H1 (cell line): ENCODE results near the gene CAMTA1. TPM values are rescaled to one million over a fixed set of nuclear protein-coding genes. Genes with fewer than 3 reads are reported as not detected.

ENCODE experiments used
- CTCF ChIA-PET: fragments of 300-600 bp; sonication (Branson Sonifier 250); formaldehyde crosslinking; loops from one replicate; lab custom pipeline; 2021; ENCODE audit not compliant: partially characterized antibody; lab: Charles Lee
- POLR2A ChIA-PET: fragments of 300-600 bp; sonication (Branson Sonifier 250); formaldehyde crosslinking; loops from one replicate; lab custom pipeline; 2021; ENCODE audit warnings: inconsistent platforms; ENCODE audit not compliant: partially characterized antibody; lab: Charles Lee
- DNase-seq, 2 experiments: peaks; one replicate each; pipeline versions ENCODE4 v3.0.0 to v3.0.0-alpha.2; 2010 to 2022; ENCODE audit warnings: low spot score in 2 of 2, low read depth in 1 of 2, mixed read lengths in 1 of 2
- FAIRE-seq: peaks from 2 replicates; lab custom pipeline; 2011; peaks lifted over from hg19 to GRCh38; lab: Jason Lieb, UNC
- H2AFZ ChIP-seq: 2 replicates; pipeline ENCODE4 v1.8.1; 2012; ENCODE audit warnings: low read length, inconsistent platforms
- H2AK5ac ChIP-seq: 2 replicates; pipeline ENCODE4 v1.6.1; 2013; ENCODE audit warnings: low read depth, low read length
- H2BK120ac ChIP-seq: replicated peaks from 2 replicates; pipeline ENCODE3; 2013; ENCODE audit warnings: low read depth, low read length, inconsistent platforms
- H2BK12ac ChIP-seq: 2 replicates; pipeline ENCODE4 v1.6.1; 2013; ENCODE audit warnings: low read depth, low read length
- H2BK15ac ChIP-seq: 2 replicates; pipeline ENCODE4 v1.6.1; 2013; ENCODE audit warnings: low read length
- H2BK20ac ChIP-seq: 2 replicates; pipeline ENCODE4 v1.6.1; 2013; ENCODE audit warnings: low read length
- H2BK5ac ChIP-seq: 2 replicates; pipeline ENCODE4 v1.6.1; 2013; ENCODE audit warnings: low read depth, low read length
- H3K14ac ChIP-seq: 2 replicates; pipeline ENCODE4 v1.6.1; 2013; ENCODE audit warnings: inconsistent platforms; ENCODE audit not compliant: insufficient read length
- H3K18ac ChIP-seq: 2 replicates; pipeline ENCODE4 v1.6.1; 2013; ENCODE audit warnings: low read length; ENCODE audit errors: extremely low read depth
- H3K23ac ChIP-seq: 2 replicates; pipeline ENCODE4 v1.6.1; 2013; ENCODE audit warnings: inconsistent platforms; ENCODE audit not compliant: insufficient read length
- H3K23me2 ChIP-seq: 2 replicates; pipeline ENCODE4 v1.6.1; 2013; ENCODE audit warnings: low read depth, low read length
- H3K27ac ChIP-seq: 2 replicates; pipeline ENCODE4 v1.6.1; 2011; ENCODE audit warnings: low read depth, low read length, inconsistent platforms
- H3K27me3 ChIP-seq, 4 experiments: replicated peaks in 1 of 4; 1 replicate in 1 of 4; 2 replicates in 3 of 4; pipeline versions ENCODE4 v1.6.1 to v1.8.1; 2011 to 2013; ENCODE audit warnings: low read length in 3 of 4, mild to moderate bottlenecking in 3 of 4, inconsistent platforms in 2 of 4, mixed read lengths in 2 of 4, moderate library complexity in 1 of 4; ENCODE audit not compliant: control insufficient read depth in 3 of 4, insufficient read depth in 3 of 4; ENCODE audit errors: extremely low read depth in 1 of 4
- H3K36me3 ChIP-seq, 4 experiments: 2 replicates each; pipeline versions ENCODE4 v1.6.1 to v1.8.1; 2011 to 2013; ENCODE audit warnings: mild to moderate bottlenecking in 4 of 4, low read length in 3 of 4, moderate library complexity in 2 of 4, control low read depth in 1 of 4, inconsistent platforms in 1 of 4; ENCODE audit not compliant: insufficient read depth in 4 of 4, control insufficient read depth in 2 of 4
- H3K4ac ChIP-seq: replicated peaks from 2 replicates; pipeline ENCODE3; 2013; ENCODE audit warnings: low read length, low read depth, mixed read lengths, inconsistent platforms; ENCODE audit not compliant: insufficient read length
- H3K4me1 ChIP-seq, 4 experiments: replicated peaks in 1 of 4; 1 replicate in 1 of 4; 2 replicates in 3 of 4; pipeline versions ENCODE4 v1.6.1 to v1.8.1; 2011 to 2013; ENCODE audit warnings: low read length in 3 of 4, inconsistent platforms in 2 of 4, mixed read lengths in 1 of 4; ENCODE audit not compliant: insufficient read depth in 4 of 4, control insufficient read depth in 3 of 4
- H3K4me2 ChIP-seq, 2 experiments: 2 replicates each; pipeline versions ENCODE4 v1.6.1 to v1.8.1; 2011 to 2013; ENCODE audit warnings: low read depth in 2 of 2, low read length in 2 of 2, control low read depth in 1 of 2, inconsistent platforms in 1 of 2, mild to moderate bottlenecking in 1 of 2; ENCODE audit not compliant: insufficient read depth in 1 of 2
- H3K4me3 ChIP-seq, 4 experiments: fragments of 200-600, 300-600 bp in 1 of 4; sonication (generic), shearing (Covaris generic), sonication (Bioruptor Twin) in 1 of 4; 2 replicates each; pipeline versions ENCODE4 v1.5.1 to v1.8.1; 2011 to 2016; ENCODE audit warnings: low read length in 4 of 4, low read depth in 3 of 4, control low read depth in 2 of 4, inconsistent platforms in 2 of 4, mild to moderate bottlenecking in 2 of 4, mixed read lengths in 1 of 4, moderate library complexity in 1 of 4; ENCODE audit not compliant: insufficient read depth in 2 of 4; ENCODE audit errors: extremely low read depth in 1 of 4
- H3K56ac ChIP-seq: replicated peaks from 2 replicates; pipeline ENCODE3; 2013; ENCODE audit warnings: low read depth, mild to moderate bottlenecking, mixed read lengths, low read length, inconsistent platforms; ENCODE audit not compliant: insufficient read length
- H3K79me1 ChIP-seq: 2 replicates; pipeline ENCODE4 v1.6.1; 2013; ENCODE audit warnings: low read depth, low read length, control low read depth
- H3K79me2 ChIP-seq, 2 experiments: 2 replicates each; pipeline versions ENCODE4 v1.6.1 to v1.8.1; 2012 to 2013; ENCODE audit warnings: low read length in 2 of 2, mild to moderate bottlenecking in 2 of 2, inconsistent platforms in 1 of 2; ENCODE audit not compliant: insufficient read depth in 2 of 2, control insufficient read depth in 1 of 2
- H3K9ac ChIP-seq, 4 experiments: replicated peaks in 1 of 4; 1 replicate in 1 of 4; 2 replicates in 3 of 4; pipeline versions ENCODE4 v1.6.1 to v1.8.1; 2011 to 2013; ENCODE audit warnings: low read depth in 3 of 4, low read length in 3 of 4, control low read depth in 2 of 4, mild to moderate bottlenecking in 2 of 4, moderate library complexity in 2 of 4, inconsistent platforms in 1 of 4; ENCODE audit errors: extremely low read depth in 1 of 4
- H3K9me3 ChIP-seq, 2 experiments: 2 replicates each; pipeline versions ENCODE4 v1.6.1 to v1.8.1; 2012 to 2013; ENCODE audit warnings: mild to moderate bottlenecking in 2 of 2, moderate library complexity in 2 of 2, control low read depth in 1 of 2, inconsistent platforms in 1 of 2, low read depth in 1 of 2, low read length in 1 of 2, mixed read lengths in 1 of 2; ENCODE audit not compliant: insufficient read depth in 2 of 2
- H4K20me1 ChIP-seq, 2 experiments: replicated peaks in 1 of 2; 2 replicates each; pipeline versions ENCODE3 to v1.8.1; 2011 to 2013; ENCODE audit warnings: inconsistent platforms in 2 of 2, low read length in 2 of 2, mild to moderate bottlenecking in 1 of 2; ENCODE audit not compliant: insufficient read depth in 2 of 2, control insufficient read depth in 1 of 2
- H4K5ac ChIP-seq: 2 replicates; pipeline ENCODE4 v1.6.1; 2013; ENCODE audit warnings: low read length, low read depth, mixed read lengths, inconsistent platforms; ENCODE audit not compliant: insufficient read length
- H4K8ac ChIP-seq: 2 replicates; pipeline ENCODE4 v1.8.0; 2013; ENCODE audit warnings: mild to moderate bottlenecking, moderate library complexity, low read length, inconsistent platforms; ENCODE audit not compliant: insufficient read depth; ENCODE audit errors: extremely low read depth
- H4K91ac ChIP-seq: replicated peaks from 2 replicates; pipeline ENCODE3; 2013; ENCODE audit warnings: low read length, mixed read lengths, inconsistent platforms; ENCODE audit not compliant: insufficient read length
- CBX5 ChIP-seq: fragments of 300-800, 300-1000 bp; sonication (generic); IDR thresholded peaks from 2 replicates; pipeline ENCODE4 v1.7.1; 2016; ENCODE audit warnings: antibody characterized with exemption, low read length, low read depth
- TBP ChIP-seq: IDR thresholded peaks from 2 replicates; pipeline ENCODE4 v1.6.1; 2011; ENCODE audit warnings: low read depth, low read length, improper control_type of control experiment
- WGBS, 2 experiments: shearing (Covaris generic) in 1 of 2; methylation state at CpG; one replicate each; pipeline versions ENCODE4 v1.1.6 to v1.1.7; 2013 to 2015; ENCODE audit warnings: low lambda C conversion rate in 2 of 2, mixed read lengths in 2 of 2, inconsistent platforms in 1 of 2, low coverage in 1 of 2, missing lambda C conversion rate in 1 of 2; ENCODE audit not compliant: insufficient replicate concordance in 2 of 2, insufficient coverage in 1 of 2, insufficient read length in 1 of 2; ENCODE audit errors: extremely low coverage in 1 of 2, missing lambda C conversion rate in 1 of 2; 5-methylcytosine and 5-hydroxymethylcytosine counted together
- polyA plus RNA-seq, 7 experiments: library from polyadenylated mRNA; depleted of rRNA in 3 of 7; stranded (reverse) in 5 of 7; unstranded in 2 of 7; fragments of >200 nt in 5 of 7; fragments of 200-250 nt in 2 of 7; gene quantifications; 1 replicate in 5 of 7; 2 replicates in 1 of 7; 4 replicates in 1 of 7; pipeline versions ENCODE4 v1.2.1 to v1.2.3, GENCODE V29; 2011 to 2013; ENCODE audit warnings: missing spikeins in 2 of 7, mixed read lengths in 2 of 7
- total RNA-seq: library from RNA; stranded (reverse); fragmentation: NEBNext Ultra II Directional; extraction: Animal tissue kit (Norgen Biotek cat#: 25700); gene quantifications from 2 replicates; pipeline ENCODE4 v1.2.1, GENCODE V29; 2021

Gene CAMTA1
- total and polyA plus RNA-seq, 2 of the 8 experiments (the other 6 are each of a cell fraction or from before 2014, with no cell fraction given), result 65.0 to 119 TPM

DNA sequence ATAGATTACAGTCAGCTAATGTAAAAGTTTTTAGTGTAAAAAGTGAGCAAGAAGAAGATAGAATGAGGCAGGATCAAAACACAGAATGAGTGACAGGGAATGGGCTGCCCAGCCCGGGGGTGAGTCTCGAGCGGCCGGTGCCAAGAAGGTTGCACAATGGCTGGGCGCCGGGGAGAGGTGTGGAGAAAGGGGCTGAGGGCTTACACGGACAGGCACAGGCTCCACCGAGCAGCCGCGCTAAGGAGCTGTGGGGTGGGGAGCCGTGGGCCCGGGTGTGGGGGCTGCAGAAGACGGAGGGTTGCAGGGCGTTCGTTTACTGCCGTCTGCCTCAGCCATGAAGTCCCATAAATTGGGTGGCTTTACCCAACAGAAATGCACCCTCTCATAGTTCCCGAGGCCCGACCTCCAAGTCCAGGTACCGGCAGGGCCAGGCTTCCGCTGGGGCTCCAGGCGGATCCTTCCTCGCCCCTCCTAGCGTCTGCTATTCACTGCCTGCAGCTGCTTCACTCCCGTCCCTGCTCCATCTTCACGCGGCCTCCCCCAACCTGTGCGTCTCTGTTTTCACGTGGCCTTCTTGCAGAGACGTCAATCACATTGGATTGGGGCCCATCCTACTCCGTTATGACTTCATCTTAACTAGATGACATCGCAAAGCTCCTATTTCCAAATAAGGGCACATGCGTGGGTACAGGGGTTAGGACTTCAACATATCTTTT, 277.2 kb downstream of the CAMTA1 start:
- Histone ChIP-seq H3K27me3 (no peaks in the 10 kb centered on the region), H2BK15ac (no peak overlapping the region), H2BK5ac (no peak overlapping the region), H2AK5ac (no peak overlapping the region), H3K4me2 (no peak overlapping the region), H3K9me3 (no peaks in the 10 kb centered on the region), H3K4me3 (no peak overlapping the region), H3K36me3 (no peaks in the 10 kb centered on the region), H3K9ac (no peak overlapping the region), H3K27ac (no peak overlapping the region), H2BK20ac (no peak overlapping the region), H3K4ac (no peak overlapping the region), H2BK120ac (no peak overlapping the region), H3K23ac (no peak overlapping the region), H4K20me1 (no peaks in the 10 kb centered on the region), H3K79me2 (no peaks in the 10 kb centered on the region), H2AFZ (no peak overlapping the region), H3K4me1 (no peaks in the 10 kb centered on the region), H3K79me1 (no peaks in the 10 kb centered on the region), H3K23me2 (no peaks in the 10 kb centered on the region), H4K5ac (no peak overlapping the region), H3K14ac (no peak overlapping the region), H4K8ac (no peak overlapping the region), H4K91ac (no peak overlapping the region), H3K18ac (no peak overlapping the region), H2BK12ac (no peak overlapping the region), H3K56ac (no peak overlapping the region)
- ChIA-PET POLR2A (no interaction called here), CTCF (interaction anchor here (1.0 to 4.3 kb wide), 3 partner anchors 8 to 21 kb away, joined by 3 to 25 read pairs (median 3); no protein-coding TSS in a partner anchor)
- no peak for FAIRE-seq
- TF ChIP-seq TBP (no peak), CBX5 (no peak)
- no peak for DNase-seq
- WGBS, 2 experiments, result 91% methylated on average over 27 of the region's 32 CpGs; no CpG with 5 or more reads in 1 of the 2 experiments
